Ectodermal cell (in vitro differentiated cells): ENCODE measurements around the gene MRPL58.
"Not testable (repeated sequence)": the region's sequence is repeated elsewhere in the genome, so short reads cannot be mapped to it uniquely, and the experiment has no call there.

ENCODE experiments used
- H3K27ac ChIP-seq: 2 replicates; pipeline ENCODE4 v1.7.0; 2013; ENCODE audit warnings: mild to moderate bottlenecking, low read depth, low read length; ENCODE audit not compliant: insufficient read depth, poor library complexity, severe bottlenecking
- H3K27me3 ChIP-seq: 2 replicates; pipeline ENCODE4 v1.7.0; 2013; ENCODE audit warnings: mild to moderate bottlenecking, low read length; ENCODE audit not compliant: insufficient read depth, control insufficient read depth, poor library complexity, severe bottlenecking
- H3K36me3 ChIP-seq: one replicate; pipeline ENCODE4 v1.7.0; 2013; ENCODE audit warnings: low read length; ENCODE audit not compliant: control insufficient read depth, insufficient read depth
- H3K4me1 ChIP-seq: one replicate; pipeline ENCODE4 v1.7.0; 2013; ENCODE audit warnings: low read length; ENCODE audit not compliant: control insufficient read depth, insufficient read depth
- H3K4me3 ChIP-seq: 2 replicates; pipeline ENCODE4 v1.7.0; 2013; ENCODE audit warnings: low read depth, low read length, control low read depth; ENCODE audit not compliant: insufficient read depth
- H3K9me3 ChIP-seq: 2 replicates; pipeline ENCODE4 v1.7.0; 2013; ENCODE audit warnings: mild to moderate bottlenecking, low read length, moderate library complexity; ENCODE audit not compliant: control insufficient read depth
- WGBS, 2 experiments: methylation state at CpG; one replicate each; pipeline ENCODE4 v1.1.7; 2013; ENCODE audit warnings: missing lambda C conversion rate in 2 of 2; 5-methylcytosine and 5-hydroxymethylcytosine counted together

MRPL58 gene

GRCh38 chr17:75003070-75003956 is 9.2 kb upstream of the MRPL58 start:
- Histone ChIP-seq H3K27ac (no peak overlapping the region), H3K9me3 (no peaks in the 10 kb centered on the region), H3K36me3 (peaks cover 27% of the 10 kb centered on the region), H3K27me3 (no peaks in the 10 kb centered on the region), H3K4me1 (no peaks in the 10 kb centered on the region), H3K4me3 (no peak overlapping the region)
- 94% methylated on average over 76 of the region's 76 CpGs for WGBS, 2 experiments

GRCh38 chr17:75003957-75004355 is 8.5 kb upstream of the MRPL58 start:
- 94 to 95% methylated on average over 19 of the region's 19 CpGs for WGBS, 2 experiments
- H3K36me3 ChIP-seq = peaks cover 27% of the 10 kb centered on the region
- no peaks in the 10 kb centered on the region for H3K4me1 ChIP-seq
- no peak overlapping the region for H3K4me3 ChIP-seq
- no peaks in the 10 kb centered on the region for H3K27me3 ChIP-seq
- H3K27ac ChIP-seq = no peak overlapping the region
- H3K9me3 ChIP-seq = no peaks in the 10 kb centered on the region

DNA sequence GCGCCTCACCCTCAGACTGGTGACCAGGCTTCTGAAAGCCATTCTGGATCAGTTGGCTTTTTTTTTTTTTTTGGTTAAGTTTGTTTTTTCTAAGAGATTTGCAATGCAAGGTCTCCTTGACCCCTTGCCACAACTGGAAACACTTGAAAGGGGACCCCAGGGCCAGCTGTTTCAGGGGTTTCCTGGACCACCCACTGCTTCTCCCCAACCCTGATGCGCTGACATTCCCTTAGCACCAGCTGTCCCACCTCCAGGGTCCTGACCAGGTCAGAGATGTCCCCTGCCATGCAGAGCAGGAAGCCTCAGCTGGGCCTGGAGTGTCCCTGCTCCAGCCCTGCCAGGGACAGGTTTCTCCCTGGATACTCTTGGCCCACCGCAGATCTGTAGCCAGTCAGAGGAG is 8.1 kb upstream of the MRPL58 start:
- H3K4me1 ChIP-seq = no peaks in the 10 kb centered on the region
- H3K36me3 ChIP-seq = peaks cover 27% of the 10 kb centered on the region
- H3K27me3 ChIP-seq = no peaks in the 10 kb centered on the region
- WGBS, 2 experiments = 92 to 93% methylated on average over 3 of the region's 3 CpGs
- H3K9me3 ChIP-seq = no peaks in the 10 kb centered on the region
- no peak overlapping the region for H3K27ac ChIP-seq
- H3K4me3 ChIP-seq = no peak overlapping the region

DNA sequence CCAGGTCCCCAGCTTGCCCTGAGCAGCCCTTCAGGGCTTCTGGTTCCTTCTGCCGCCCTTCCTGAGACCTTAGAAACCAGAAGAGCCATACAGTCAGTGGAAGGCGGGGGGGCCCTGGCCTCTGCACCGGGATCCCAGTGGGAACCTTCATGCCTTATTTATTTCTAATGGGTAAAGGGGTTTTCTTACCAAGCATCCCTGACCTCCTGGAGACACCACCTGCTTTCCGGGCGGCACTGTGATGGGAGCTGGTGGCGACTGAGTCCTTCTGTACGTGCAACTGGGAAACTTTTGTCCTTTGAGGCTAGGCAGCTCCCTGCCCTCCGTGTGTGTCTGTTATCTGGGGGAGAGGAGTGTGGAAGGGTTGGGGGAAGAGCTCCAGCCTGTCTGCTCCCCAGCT is 7.2 kb upstream of the MRPL58 start:
- WGBS, 2 experiments = 95 to 98% methylated on average over 8 of the region's 8 CpGs
- Histone ChIP-seq H3K36me3 (peaks cover 27% of the 10 kb centered on the region), H3K27ac (no peak overlapping the region)

DNA sequence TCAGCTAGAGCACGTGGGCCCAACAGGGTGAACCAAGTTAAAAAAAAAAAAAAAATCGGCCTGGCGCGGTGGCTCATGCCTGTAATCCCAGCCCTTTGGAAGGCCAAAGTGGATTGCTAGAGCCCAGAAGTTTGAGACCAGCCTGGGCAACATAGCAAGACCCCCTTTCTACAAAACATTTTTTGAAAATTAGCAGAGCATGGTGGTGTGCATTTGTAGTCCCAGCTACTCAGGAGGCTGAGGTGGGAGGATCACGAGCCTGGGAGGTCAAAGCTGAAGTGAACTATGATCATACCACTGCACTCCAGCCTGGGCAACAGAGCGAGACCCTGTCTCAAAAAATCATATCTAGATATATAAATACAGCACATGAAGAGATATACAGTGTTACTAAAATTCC is 6.4 kb upstream of the MRPL58 start:
- not testable (repeated sequence) for H3K27ac ChIP-seq, H3K27me3 ChIP-seq, H3K9me3 ChIP-seq, H3K4me1 ChIP-seq, H3K4me3 ChIP-seq
- H3K36me3 ChIP-seq = peaks cover 27% of the 10 kb centered on the region
- WGBS, 2 experiments = 95 to 96% methylated on average over 5 to 6 of the region's 6 CpGs

More for the DNA sequence above, 7.2 kb upstream of the MRPL58 start:
- Histone ChIP-seq H3K4me3 (no peak overlapping the region), H3K4me1 (no peaks in the 10 kb centered on the region), H3K9me3 (no peaks in the 10 kb centered on the region), H3K27me3 (no peaks in the 10 kb centered on the region)

DNA sequence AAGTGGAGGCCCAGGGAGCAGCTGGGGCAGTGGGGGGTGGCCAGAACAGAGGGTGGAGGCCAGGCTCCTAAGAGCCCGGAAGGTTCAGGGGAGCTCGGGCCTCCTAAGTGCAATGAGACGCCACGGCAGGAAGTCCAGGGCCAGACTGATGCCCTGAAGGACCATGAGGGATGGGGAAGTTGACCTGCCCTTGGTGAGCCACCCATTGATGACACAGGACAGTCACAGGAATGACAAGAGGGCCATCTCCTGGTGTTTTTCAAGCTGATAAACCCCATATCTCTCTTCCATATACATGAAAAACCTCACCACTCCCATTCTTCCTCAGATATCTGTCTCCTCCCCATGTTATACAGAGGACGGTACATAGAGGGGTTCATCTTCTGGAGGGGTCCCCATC is 5.8 kb upstream of the MRPL58 start:
- H3K9me3 ChIP-seq = no peaks in the 10 kb centered on the region
- WGBS, 2 experiments = 92 to 98% methylated on average over 5 of the region's 5 CpGs
- H3K4me1 ChIP-seq = peaks cover 3% of the 10 kb centered on the region
- no peaks in the 10 kb centered on the region for H3K27me3 ChIP-seq
- H3K27ac ChIP-seq = no peak overlapping the region
- H3K36me3 ChIP-seq = peaks cover 22% of the 10 kb centered on the region
- no peak overlapping the region for H3K4me3 ChIP-seq

DNA sequence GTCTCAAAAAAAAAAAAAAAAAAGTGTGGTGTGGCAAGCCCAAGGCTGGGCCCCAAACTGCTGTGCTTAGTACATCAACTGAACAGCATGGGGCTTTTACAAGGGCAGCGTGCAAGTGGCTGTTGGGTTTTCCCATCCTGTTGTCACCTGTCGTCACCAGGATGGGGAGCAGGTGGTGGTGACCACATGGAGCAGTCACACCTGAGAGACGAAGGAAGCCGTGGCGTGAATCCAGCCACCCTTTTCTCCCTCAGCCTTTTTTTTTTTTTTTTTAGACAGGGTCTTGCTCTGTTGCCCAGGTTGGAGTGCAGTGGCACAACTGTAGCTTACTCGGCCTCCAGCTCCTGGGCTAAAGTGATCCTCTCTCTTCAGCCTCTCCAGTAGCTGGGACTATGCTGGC is 4.1 kb upstream of the MRPL58 start:
- H3K27ac ChIP-seq = no peak overlapping the region
- H3K27me3 ChIP-seq = no peaks in the 10 kb centered on the region
- WGBS, 2 experiments = 84 to 89% methylated on average over 6 of the region's 6 CpGs
- peaks cover 6% of the 10 kb centered on the region for H3K36me3 ChIP-seq
- no peaks in the 10 kb centered on the region for H3K9me3 ChIP-seq
- no peak overlapping the region for H3K4me3 ChIP-seq
- peaks cover 8% of the 10 kb centered on the region for H3K4me1 ChIP-seq

DNA sequence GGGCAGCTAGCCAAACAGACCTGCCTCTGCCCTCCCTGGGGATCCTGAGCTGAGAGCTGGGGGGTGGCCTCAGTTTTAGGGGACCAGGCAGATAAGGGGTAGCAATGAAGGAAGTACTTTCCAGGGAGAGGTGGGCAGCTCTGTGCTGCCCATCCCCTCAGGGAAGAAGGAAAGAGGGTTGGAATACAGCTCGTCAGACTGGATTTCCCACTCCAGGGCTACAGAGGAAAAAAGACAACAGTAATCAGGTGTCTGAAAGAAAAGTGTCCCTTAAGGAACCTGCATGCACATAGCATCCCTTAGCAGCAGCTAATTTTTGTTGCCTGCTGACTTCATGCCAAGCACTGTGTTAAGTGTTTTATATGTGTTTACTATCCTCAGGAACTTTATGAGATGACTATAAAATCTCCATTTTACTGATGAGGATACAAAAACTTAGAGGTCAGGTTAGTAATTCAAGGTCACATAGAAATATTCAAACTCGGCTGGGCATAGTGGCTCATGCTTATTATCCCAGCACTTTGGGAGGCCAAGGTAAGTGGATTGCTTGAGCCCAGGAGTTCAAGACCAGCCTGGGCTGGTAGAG is 3.2 kb upstream of the MRPL58 start:
- H3K36me3 ChIP-seq = peaks cover 3% of the 10 kb centered on the region
- no peak overlapping the region for H3K4me3 ChIP-seq
- H3K9me3 ChIP-seq = no peaks in the 10 kb centered on the region
- no peaks in the 10 kb centered on the region for H3K27me3 ChIP-seq
- peaks cover 11% of the 10 kb centered on the region for H3K4me1 ChIP-seq
- WGBS, 2 experiments = 82 to 85% methylated on average over 2 of the region's 2 CpGs
- peak overlapping the region; percentile 8 for H3K27ac ChIP-seq

GRCh38 chr17:75010683-75011400 is 1.6 kb upstream of the MRPL58 start:
- Histone ChIP-seq H3K27me3 (no peaks in the 10 kb centered on the region), H3K36me3 (no peaks in the 10 kb centered on the region), H3K9me3 (no peaks in the 10 kb centered on the region), H3K4me1 (peaks cover 11% of the 10 kb centered on the region), H3K27ac (no peak overlapping the region), H3K4me3 (no peak overlapping the region)
- 84 to 86% methylated on average over 8 of the region's 8 CpGs for WGBS, 2 experiments

GRCh38 chr17:75011401-75012095 is 922 bp upstream of the MRPL58 start:
- Histone ChIP-seq H3K36me3 (no peaks in the 10 kb centered on the region), H3K4me3 (peak overlapping the region; percentile 75), H3K9me3 (no peaks in the 10 kb centered on the region), H3K4me1 (peaks cover 11% of the 10 kb centered on the region), H3K27ac (no peak overlapping the region), H3K27me3 (no peaks in the 10 kb centered on the region)
- WGBS, 2 experiments = 85 to 87% methylated on average over 13 of the region's 13 CpGs
